Nucleus accumbens (tissue), 56 donors: Measurements from ENCODE around the gene IL10RA.
"Not testable (repeated sequence)": the region's sequence is repeated elsewhere in the genome, so short reads cannot be mapped to it uniquely, and the experiment has no call there.

Source experiments
- DNase-seq, 56 donors: peaks; one replicate each; lab custom pipeline; 2025; lab: John Stamatoyannopoulos, UW

The IL10RA gene

GRCh38 chr11:118004543-118005223, 18.5 kb downstream of the IL10RA start:
- DNase-seq = no peak

- no peak for DNase-seq
Observed at GRCh38 chr11:118005224-118006152, 19.3 kb downstream of the IL10RA start.

GRCh38 chr11:118006153-118006534, 19.9 kb downstream of the IL10RA start:
- no peak for DNase-seq

GRCh38 chr11:118007040-118007439, 20.8 kb downstream of the IL10RA start:
- DNase-seq = no peak

- not testable (repeated sequence) for DNase-seq
Observed at GRCh38 chr11:118007563-118008270, 21.5 kb downstream of the IL10RA start.

GRCh38 chr11:118008271-118008911, 22.2 kb downstream of the IL10RA start:
- no peak for DNase-seq

- no peak for DNase-seq
Observed at GRCh38 chr11:118009864-118010737, 23.9 kb downstream of the IL10RA start.

- DNase-seq = peak in 11 of 56 donors; percentile 20 to 57 (median 27)
Observed at GRCh38 chr11:118010738-118011461, 24.7 kb downstream of the IL10RA start.

- peak in 2 of 56 donors; percentile 17 to 26 for DNase-seq
Observed at GRCh38 chr11:118012083-118012669, 26.0 kb downstream of the IL10RA start.

- DNase-seq = no peak
Observed at GRCh38 chr11:118014022-118014421, 27.8 kb downstream of the IL10RA start.

- DNase-seq = no peak
Observed at GRCh38 chr11:118015385-118015841, 29.2 kb downstream of the IL10RA start.

- DNase-seq = no peak
Observed at GRCh38 chr11:118016104-118016503, 29.9 kb downstream of the IL10RA start.

- DNase-seq = no peak
Observed at GRCh38 chr11:118017111-118017510, 30.9 kb downstream of the IL10RA start.

GRCh38 chr11:118017631-118018315, 31.6 kb downstream of the IL10RA start:
- no peak for DNase-seq

- no peak for DNase-seq
Observed at GRCh38 chr11:118018401-118018800, 32.2 kb downstream of the IL10RA start.

- no peak for DNase-seq
Observed at GRCh38 chr11:118021146-118021545, 35.0 kb downstream of the IL10RA start.

GRCh38 chr11:118027694-118028093, 41.5 kb downstream of the IL10RA start:
- DNase-seq = no peak

- no peak for DNase-seq
Observed at GRCh38 chr11:118028626-118029025, 42.4 kb downstream of the IL10RA start.
